ENCODE results near the gene TET2.

Gene TET2

DNA sequence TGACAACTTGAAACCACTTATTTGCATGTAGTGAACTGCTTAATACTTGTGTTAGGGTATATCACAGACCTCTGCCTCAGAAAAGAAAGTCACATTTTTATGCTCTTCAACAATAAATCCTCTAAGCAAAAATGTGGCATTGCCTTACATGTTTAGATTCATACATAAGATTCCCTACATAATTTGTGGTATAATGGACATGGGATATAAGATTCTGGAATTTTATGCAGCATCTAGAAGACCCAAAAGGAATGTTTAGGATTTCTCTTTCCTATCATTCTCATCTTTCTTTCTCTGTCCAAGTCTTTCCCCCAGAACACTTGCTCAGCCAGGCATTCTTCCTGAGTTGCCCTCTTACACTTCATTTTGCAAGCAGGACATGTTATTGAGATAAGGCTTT, 37.7 kb upstream of the TET2 start:
- Histone ChIP-seq H3K27ac (replicated peaks; ENCODE audit: low read length) (no peak overlapping the region), H2BK120ac (ENCODE audit: low read depth, low read length) (no peak overlapping the region), H3K4me2 (ENCODE audit: insufficient read depth, low read length, poor library complexity, severe bottlenecking) (no peak overlapping the region), H2AK5ac (ENCODE audit: low read depth, low read length) (no peak overlapping the region), H4K8ac (ENCODE audit: low read depth, low read length) (no peak overlapping the region), H3K4me3 (ENCODE audit: low read length in 2 of 2) (no peak overlapping the region), H3K4ac (ENCODE audit: low read length) (no peak overlapping the region), H3K27me3 (ENCODE audit: control insufficient read depth in 3 of 3, insufficient read depth in 3 of 3, low read depth in 1 of 3, low read length in 3 of 3) (no peaks in the 10 kb centered on the region), H2BK12ac (ENCODE audit: low read length) (no peak overlapping the region), H3K9ac (ENCODE audit: low read depth, low read length, poor library complexity) (no peak overlapping the region), H2AFZ (ENCODE audit: low read length) (no peak overlapping the region), H3K79me1 (ENCODE audit: low read depth, low read length) (no peaks in the 10 kb centered on the region), H3K23ac (ENCODE audit: low read depth, low read length, poor library complexity) (no peak overlapping the region), H2BK15ac (ENCODE audit: low read length) (no peak overlapping the region), H3K4me1 (ENCODE audit: control insufficient read depth in 2 of 2, insufficient read depth in 1 of 2, low read depth in 1 of 2, low read length in 2 of 2) (no peaks in the 10 kb centered on the region), H3K9me3 (replicated peaks in 1 of 2; ENCODE audit: control insufficient read depth in 2 of 2, insufficient read depth in 1 of 2, low read depth in 1 of 2, low read length in 2 of 2) (no peaks in the 10 kb centered on the region), H2BK5ac (ENCODE audit: low read length) (no peak overlapping the region), H3K18ac (ENCODE audit: low read length) (no peak overlapping the region), H3K14ac (ENCODE audit: low read length) (no peak overlapping the region), H3K36me3 (replicated peaks in 1 of 2; ENCODE audit: control insufficient read depth in 2 of 2, insufficient read depth in 2 of 2, low read length in 2 of 2) (no peaks in the 10 kb centered on the region), H4K91ac (ENCODE audit: low read depth, low read length, poor library complexity) (no peak overlapping the region)
- DNase-seq (ENCODE audit: low spot score), result no peak

- Histone ChIP-seq H3K4me1 (ENCODE audit: control insufficient read depth in 2 of 2, insufficient read depth in 1 of 2, low read depth in 1 of 2, low read length in 2 of 2) (no peaks in the 10 kb centered on the region), H3K79me1 (ENCODE audit: low read depth, low read length) (no peaks in the 10 kb centered on the region), H3K14ac (ENCODE audit: low read length) (no peak overlapping the region), H3K4me3 (ENCODE audit: low read length in 2 of 2) (no peak overlapping the region), H3K4ac (ENCODE audit: low read length) (no peak overlapping the region), H2BK15ac (ENCODE audit: low read length) (no peak overlapping the region), H3K9me3 (replicated peaks in 1 of 2; ENCODE audit: control insufficient read depth in 2 of 2, insufficient read depth in 1 of 2, low read depth in 1 of 2, low read length in 2 of 2) (no peaks in the 10 kb centered on the region), H3K23ac (ENCODE audit: low read depth, low read length, poor library complexity) (no peak overlapping the region), H2BK5ac (ENCODE audit: low read length) (no peak overlapping the region), H3K27ac (replicated peaks; ENCODE audit: low read length) (no peak overlapping the region), H4K91ac (ENCODE audit: low read depth, low read length, poor library complexity) (no peak overlapping the region), H2BK120ac (ENCODE audit: low read depth, low read length) (no peak overlapping the region), H2BK12ac (ENCODE audit: low read length) (no peak overlapping the region), H2AFZ (ENCODE audit: low read length) (no peak overlapping the region), H3K9ac (ENCODE audit: low read depth, low read length, poor library complexity) (no peak overlapping the region), H3K4me2 (ENCODE audit: insufficient read depth, low read length, poor library complexity, severe bottlenecking) (no peak overlapping the region), H2AK5ac (ENCODE audit: low read depth, low read length) (no peak overlapping the region), H3K36me3 (replicated peaks in 1 of 2; ENCODE audit: control insufficient read depth in 2 of 2, insufficient read depth in 2 of 2, low read length in 2 of 2) (no peaks in the 10 kb centered on the region), H3K18ac (ENCODE audit: low read length) (no peak overlapping the region), H4K8ac (ENCODE audit: low read depth, low read length) (no peak overlapping the region), H3K27me3 (ENCODE audit: control insufficient read depth in 3 of 3, insufficient read depth in 3 of 3, low read depth in 1 of 3, low read length in 3 of 3) (no peaks in the 10 kb centered on the region)
- no CpG with 5 or more reads among the region's 1 CpG for WGBS, 2 donors (ENCODE audit: extremely low coverage in 2 of 2, insufficient read length in 2 of 2, insufficient replicate concordance in 1 of 2)
- no peak for DNase-seq (ENCODE audit: low spot score)
These were observed 34.4 kb upstream of the TET2 start for GRCh38 chr4:105112274-105112673.

DNA sequence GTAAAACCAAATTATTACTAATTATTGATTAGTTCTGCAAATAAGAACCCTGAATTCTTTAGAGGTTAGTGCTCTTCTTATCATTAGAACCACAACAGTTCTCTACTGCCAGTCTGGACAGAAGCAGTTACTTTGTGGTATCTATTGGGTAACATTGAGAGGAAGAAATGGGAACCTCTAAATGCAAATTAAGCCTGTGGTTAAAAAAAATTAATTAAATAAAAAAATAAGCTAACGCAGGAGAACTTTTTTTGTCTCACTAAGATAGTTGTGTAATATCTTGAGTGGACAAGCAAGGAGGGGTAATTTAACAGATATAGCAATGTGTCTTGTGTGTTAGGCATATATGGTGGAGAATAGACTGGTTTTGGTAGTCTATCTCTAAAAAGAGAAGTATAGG, 32.9 kb upstream of the TET2 start:
- Histone ChIP-seq H2BK5ac (ENCODE audit: low read length) (no peak overlapping the region), H3K36me3 (replicated peaks in 1 of 2; ENCODE audit: control insufficient read depth in 2 of 2, insufficient read depth in 2 of 2, low read length in 2 of 2) (no peaks in the 10 kb centered on the region), H3K27ac (replicated peaks; ENCODE audit: low read length) (no peak overlapping the region), H3K18ac (ENCODE audit: low read length) (no peak overlapping the region), H4K91ac (ENCODE audit: low read depth, low read length, poor library complexity) (no peak overlapping the region), H3K27me3 (ENCODE audit: control insufficient read depth in 3 of 3, insufficient read depth in 3 of 3, low read depth in 1 of 3, low read length in 3 of 3) (no peaks in the 10 kb centered on the region), H3K9me3 (replicated peaks in 1 of 2; ENCODE audit: control insufficient read depth in 2 of 2, insufficient read depth in 1 of 2, low read depth in 1 of 2, low read length in 2 of 2) (no peaks in the 10 kb centered on the region), H3K4me3 (ENCODE audit: low read length in 2 of 2) (no peak overlapping the region), H3K4me1 (ENCODE audit: control insufficient read depth in 2 of 2, insufficient read depth in 1 of 2, low read depth in 1 of 2, low read length in 2 of 2) (no peaks in the 10 kb centered on the region), H2BK15ac (ENCODE audit: low read length) (no peak overlapping the region), H3K4me2 (ENCODE audit: insufficient read depth, low read length, poor library complexity, severe bottlenecking) (no peak overlapping the region), H2AK5ac (ENCODE audit: low read depth, low read length) (no peak overlapping the region), H2BK120ac (ENCODE audit: low read depth, low read length) (no peak overlapping the region), H3K9ac (ENCODE audit: low read depth, low read length, poor library complexity) (no peak overlapping the region), H3K14ac (ENCODE audit: low read length) (no peak overlapping the region), H2BK12ac (ENCODE audit: low read length) (no peak overlapping the region), H2AFZ (ENCODE audit: low read length) (no peak overlapping the region), H3K4ac (ENCODE audit: low read length) (no peak overlapping the region), H3K23ac (ENCODE audit: low read depth, low read length, poor library complexity) (no peak overlapping the region), H3K79me1 (ENCODE audit: low read depth, low read length) (no peaks in the 10 kb centered on the region), H4K8ac (ENCODE audit: low read depth, low read length) (no peak overlapping the region)
- no peak for DNase-seq (ENCODE audit: low spot score)
- no CpG with 5 or more reads among the region's 1 CpG for WGBS, 2 donors (ENCODE audit: extremely low coverage in 2 of 2, insufficient read length in 2 of 2, insufficient replicate concordance in 1 of 2)

GRCh38 chr4:105116616-105117319, 29.9 kb upstream of the TET2 start:
- H3K4me1 ChIP-seq (ENCODE audit: control insufficient read depth in 2 of 2, insufficient read depth in 1 of 2, low read depth in 1 of 2, low read length in 2 of 2), result no peaks in the 10 kb centered on the region
- DNase-seq (ENCODE audit: low spot score), result no peak
- H3K23ac ChIP-seq (ENCODE audit: low read depth, low read length, poor library complexity), result no peak overlapping the region
- H2BK5ac ChIP-seq (ENCODE audit: low read length), result no peak overlapping the region
- peaks cover 0 to 2% of the 10 kb centered on the region in 2 donors for H3K9me3 ChIP-seq (replicated peaks in 1 of 2; ENCODE audit: control insufficient read depth in 2 of 2, insufficient read depth in 1 of 2, low read depth in 1 of 2, low read length in 2 of 2)
- H2BK15ac ChIP-seq (ENCODE audit: low read length), result no peak overlapping the region
- H3K4ac ChIP-seq (ENCODE audit: low read length), result no peak overlapping the region
- no CpG with 5 or more reads among the region's 3 CpGs for WGBS, 2 donors (ENCODE audit: extremely low coverage in 2 of 2, insufficient read length in 2 of 2, insufficient replicate concordance in 1 of 2)
- H4K91ac ChIP-seq (ENCODE audit: low read depth, low read length, poor library complexity), result no peak overlapping the region
- no peaks in the 10 kb centered on the region for H3K27me3 ChIP-seq (ENCODE audit: control insufficient read depth in 3 of 3, insufficient read depth in 3 of 3, low read depth in 1 of 3, low read length in 3 of 3)
- no peak overlapping the region for H3K18ac ChIP-seq (ENCODE audit: low read length)
- no peak overlapping the region for H3K4me3 ChIP-seq (ENCODE audit: low read length in 2 of 2)
- no peak overlapping the region for H2BK120ac ChIP-seq (ENCODE audit: low read depth, low read length)
- H2AFZ ChIP-seq (ENCODE audit: low read length), result no peak overlapping the region
- no peak overlapping the region for H3K9ac ChIP-seq (ENCODE audit: low read depth, low read length, poor library complexity)
- H3K14ac ChIP-seq (ENCODE audit: low read length), result no peak overlapping the region
- H3K36me3 ChIP-seq (replicated peaks in 1 of 2; ENCODE audit: control insufficient read depth in 2 of 2, insufficient read depth in 2 of 2, low read length in 2 of 2), result no peaks in the 10 kb centered on the region
- H3K27ac ChIP-seq (replicated peaks; ENCODE audit: low read length), result no peak overlapping the region
- H3K4me2 ChIP-seq (ENCODE audit: insufficient read depth, low read length, poor library complexity, severe bottlenecking), result no peak overlapping the region
- H2BK12ac ChIP-seq (ENCODE audit: low read length), result no peak overlapping the region
- no peak overlapping the region for H4K8ac ChIP-seq (ENCODE audit: low read depth, low read length)
- no peaks in the 10 kb centered on the region for H3K79me1 ChIP-seq (ENCODE audit: low read depth, low read length)
- no peak overlapping the region for H2AK5ac ChIP-seq (ENCODE audit: low read depth, low read length)

Data from neuronal stem cell (in vitro differentiated cells).